ENCODE data around the gene XAB2.

XAB2 gene

GRCh38 chr19:7632340-7633203, 3.2 kb upstream of the XAB2 start:
- no peak for DNase-seq

GRCh38 chr19:7631577-7631976, 2.2 kb upstream of the XAB2 start:
- no peak for DNase-seq

GRCh38 chr19:7628589-7629311, 595 bp downstream of the XAB2 start:
- no peak for DNase-seq

GRCh38 chr19:7627166-7627565, 2.2 kb downstream of the XAB2 start:
- DNase-seq, result no peak

GRCh38 chr19:7625763-7626372, 3.5 kb downstream of the XAB2 start:
- no peak for DNase-seq

- no peak for DNase-seq
Measured at GRCh38 chr19:7624810-7625209, 4.5 kb downstream of the XAB2 start.

- no peak for DNase-seq
Measured at GRCh38 chr19:7623725-7624603, 5.4 kb downstream of the XAB2 start.

- no peak for DNase-seq
Measured at GRCh38 chr19:7622933-7623685, 6.2 kb downstream of the XAB2 start.

GRCh38 chr19:7620442-7621412, 8.6 kb downstream of the XAB2 start:
- DNase-seq, result no peak

GRCh38 chr19:7619671-7620441, 9.5 kb downstream of the XAB2 start:
- no peak for DNase-seq

GRCh38 chr19:7618771-7619510, 10.4 kb downstream of the XAB2 start:
- DNase-seq, result no peak

GRCh38 chr19:7618348-7618747, 11.0 kb downstream of the XAB2 start:
- DNase-seq, result no peak

- DNase-seq, result no peak
Measured at GRCh38 chr19:7617735-7618134, 11.6 kb downstream of the XAB2 start.

GRCh38 chr19:7617172-7617571, 12.2 kb downstream of the XAB2 start:
- DNase-seq, result no peak

- no peak for DNase-seq
Measured at GRCh38 chr19:7614859-7615741, 14.2 kb downstream of the XAB2 start.

- DNase-seq, result no peak
Measured at GRCh38 chr19:7612282-7613274, 16.8 kb downstream of the XAB2 start.
